ENCODE measurements around the gene CCDC192. TPM values are rescaled to one million over a fixed set of nuclear protein-coding genes. Genes with fewer than 3 reads are reported as not detected.

Gene CCDC192
- total RNA-seq, 1 donor from 2014 or later, result not detected

- H3K27ac Mint-ChIP-seq, result no peak overlapping the region
- no peaks in the 10 kb centered on the region for H4K20me1 ChIP-seq (ENCODE audit: low read depth)
- TF ChIP-seq CTCF (IDR thresholded peaks at IDR 0.05) (no peak), EZH2 (IDR thresholded peaks at IDR 0.05) (no peak), EZH2phosphoT487 (IDR thresholded peaks at IDR 0.05) (no peak)
Observed at GRCh38 chr5:127860291-127860690, 157.1 kb downstream of the CCDC192 start.

GRCh38 chr5:127863161-127863560 lies 160.0 kb downstream of the CCDC192 start:
- H3K36me3 ChIP-seq, result no peaks in the 10 kb centered on the region
- Mint-ChIP-seq H3K4me1 (peaks cover 2% of the 10 kb centered on the region), H3K27ac (no peak overlapping the region), H3K4me3 (no peak overlapping the region), H3K36me3 (no peaks in the 10 kb centered on the region), H3K27me3 (ENCODE audit: insufficient read depth, low read depth) (peaks cover 1% of the 10 kb centered on the region), H3K9me3 (no peaks in the 10 kb centered on the region)
- H3K9ac ChIP-seq, result no peak overlapping the region
- H4K20me1 ChIP-seq (ENCODE audit: low read depth), result no peaks in the 10 kb centered on the region
- no peak overlapping the region for H3K27ac ChIP-seq
- H3K27me3 ChIP-seq, result no peaks in the 10 kb centered on the region
- no peaks in the 10 kb centered on the region for H3F3A ChIP-seq (ENCODE audit: low read depth)
- H3K79me2 ChIP-seq (ENCODE audit: low read depth), result no peaks in the 10 kb centered on the region
- no peak overlapping the region for H3K4me3 ChIP-seq
- no peak overlapping the region for H2AFZ ChIP-seq (replicated peaks)
- no peaks in the 10 kb centered on the region for H3K9me3 ChIP-seq (ENCODE audit: low read depth)
- H3K4me1 ChIP-seq, result no peaks in the 10 kb centered on the region
- no peak for DNase-seq (ENCODE audit: low spot score)
- H3K4me2 ChIP-seq, result no peak overlapping the region
- TF ChIP-seq EZH2phosphoT487 (IDR thresholded peaks at IDR 0.05), result no peak
- TF ChIP-seq CTCF (IDR thresholded peaks at IDR 0.05), result no peak
- no peak for TF ChIP-seq EZH2 (IDR thresholded peaks at IDR 0.05)

More at GRCh38 chr5:127860291-127860690, 157.1 kb downstream of the CCDC192 start:
- H3K4me1 Mint-ChIP-seq, result no peaks in the 10 kb centered on the region
- Histone ChIP-seq H3K79me2 (ENCODE audit: low read depth) (no peaks in the 10 kb centered on the region), H3K4me1 (no peaks in the 10 kb centered on the region), H3K27me3 (no peaks in the 10 kb centered on the region), H3K4me2 (no peak overlapping the region), H2AFZ (replicated peaks) (no peak overlapping the region), H3K4me3 (no peak overlapping the region), H3K27ac (no peak overlapping the region), H3K9me3 (ENCODE audit: low read depth) (no peaks in the 10 kb centered on the region), H3K9ac (no peak overlapping the region), H3K36me3 (no peaks in the 10 kb centered on the region), H3F3A (ENCODE audit: low read depth) (no peaks in the 10 kb centered on the region)
- H3K27me3 Mint-ChIP-seq (ENCODE audit: insufficient read depth, low read depth), result peaks cover 3% of the 10 kb centered on the region
- H3K9me3 Mint-ChIP-seq, result peaks cover 6% of the 10 kb centered on the region
- no peak overlapping the region for H3K4me3 Mint-ChIP-seq
- no peak for DNase-seq (ENCODE audit: low spot score)
- H3K36me3 Mint-ChIP-seq, result no peaks in the 10 kb centered on the region

- no peaks in the 10 kb centered on the region for H3K4me1 ChIP-seq
- H3K9me3 ChIP-seq (ENCODE audit: low read depth), result no peaks in the 10 kb centered on the region
- TF ChIP-seq EZH2phosphoT487 (IDR thresholded peaks at IDR 0.05) (no peak), CTCF (IDR thresholded peaks at IDR 0.05) (no peak)
- Mint-ChIP-seq H3K27me3 (ENCODE audit: insufficient read depth, low read depth) (no peaks in the 10 kb centered on the region), H3K4me3 (no peak overlapping the region), H3K4me1 (peaks cover 2% of the 10 kb centered on the region), H3K27ac (no peak overlapping the region), H3K36me3 (no peaks in the 10 kb centered on the region), H3K9me3 (no peaks in the 10 kb centered on the region)
- no peak overlapping the region for H3K9ac ChIP-seq
- H3K36me3 ChIP-seq, result no peaks in the 10 kb centered on the region
- H3K27me3 ChIP-seq, result no peaks in the 10 kb centered on the region
- H3K4me3 ChIP-seq, result no peak overlapping the region
- H3K27ac ChIP-seq, result no peak overlapping the region
- no peak for DNase-seq (ENCODE audit: low spot score)
- H2AFZ ChIP-seq (replicated peaks), result no peak overlapping the region
- H4K20me1 ChIP-seq (ENCODE audit: low read depth), result no peaks in the 10 kb centered on the region
- H3K4me2 ChIP-seq, result no peak overlapping the region
- no peaks in the 10 kb centered on the region for H3F3A ChIP-seq (ENCODE audit: low read depth)
- no peaks in the 10 kb centered on the region for H3K79me2 ChIP-seq (ENCODE audit: low read depth)
Observed at GRCh38 chr5:127863610-127864395, 160.6 kb downstream of the CCDC192 start.
